Skin epidermis (tissue), 12 donors: ENCODE data around the gene ABCA5.

Source experiments
- H3K27ac ChIP-seq, 21 experiments: fragments of 200-600 bp; sonication (generic) in 11 of 21; one replicate each; pipeline ENCODE4 v1.5.0; 2020; ENCODE audit warnings: mild to moderate bottlenecking in 3 of 21, inconsistent platforms in 2 of 21, moderate library complexity in 2 of 21
- H3K4me3 ChIP-seq, 7 experiments: fragments of 200-600 bp; sonication (generic) in 2 of 7; one replicate each; pipeline ENCODE4 v1.5.0; 2020; ENCODE audit warnings: inconsistent platforms in 2 of 7, mild to moderate bottlenecking in 2 of 7, moderate library complexity in 1 of 7

Gene ABCA5

GRCh38 chr17:69327060-69327831, at the start of gene ABCA5:
Gene ABCA5 (minus strand): TSS chr17:69327133. CDS start chr17:69314415, 12,718 bp downstream.
- H3K27ac ChIP-seq = peak within 1 kb of the TSS; percentile 76 to 96 (median 89)
- peak within 1 kb of the TSS; percentile 58 to 98 (median 81) for H3K4me3 ChIP-seq

- H3K27ac ChIP-seq = no peak overlapping the region
These were observed 48.3 kb upstream of the ABCA5 start for GRCh38 chr17:69375229-69375628.

GRCh38 chr17:69373069-69373468, 46.1 kb upstream of the ABCA5 start:
- no peak overlapping the region for H3K4me3 ChIP-seq
- no peak overlapping the region for H3K27ac ChIP-seq

More at GRCh38 chr17:69375229-69375628, 48.3 kb upstream of the ABCA5 start:
- no peak overlapping the region for H3K4me3 ChIP-seq

- H3K27ac ChIP-seq = no peak overlapping the region
- H3K4me3 ChIP-seq = no peak overlapping the region
These were observed 40.4 kb upstream of the ABCA5 start for GRCh38 chr17:69367298-69367697.

- Histone ChIP-seq H3K4me3 (no peak overlapping the region), H3K27ac (no peak overlapping the region)
These were observed 36.7 kb upstream of the ABCA5 start for GRCh38 chr17:69363488-69364210.

GRCh38 chr17:69361156-69361555, 34.2 kb upstream of the ABCA5 start:
- Histone ChIP-seq H3K27ac (no peak overlapping the region), H3K4me3 (no peak overlapping the region)

GRCh38 chr17:69358688-69359596, 32.0 kb upstream of the ABCA5 start:
- Histone ChIP-seq H3K27ac (no peak overlapping the region), H3K4me3 (no peak overlapping the region)

- Histone ChIP-seq H3K27ac (no peak overlapping the region), H3K4me3 (no peak overlapping the region)
These were observed 30.8 kb upstream of the ABCA5 start for GRCh38 chr17:69357701-69358100.

- no peak overlapping the region for H3K27ac ChIP-seq
- no peak overlapping the region for H3K4me3 ChIP-seq
These were observed 29.7 kb upstream of the ABCA5 start for GRCh38 chr17:69356625-69357024.

- Histone ChIP-seq H3K4me3 (no peak overlapping the region), H3K27ac (no peak overlapping the region)
These were observed 24.0 kb upstream of the ABCA5 start for GRCh38 chr17:69350911-69351310.

- no peak overlapping the region for H3K27ac ChIP-seq
- H3K4me3 ChIP-seq = no peak overlapping the region
These were observed 21.5 kb upstream of the ABCA5 start for GRCh38 chr17:69348429-69348828.

GRCh38 chr17:69346766-69347165, 19.8 kb upstream of the ABCA5 start:
- H3K27ac ChIP-seq = no peak overlapping the region
- H3K4me3 ChIP-seq = no peak overlapping the region

- no peak overlapping the region for H3K27ac ChIP-seq
- no peak overlapping the region for H3K4me3 ChIP-seq
These were observed 18.0 kb upstream of the ABCA5 start for GRCh38 chr17:69344939-69345338.

GRCh38 chr17:69342896-69343644, 16.1 kb upstream of the ABCA5 start:
- Histone ChIP-seq H3K4me3 (no peak overlapping the region), H3K27ac (no peak overlapping the region)

- no peak overlapping the region for H3K4me3 ChIP-seq
- H3K27ac ChIP-seq = no peak overlapping the region
These were observed 13.0 kb upstream of the ABCA5 start for GRCh38 chr17:69339937-69340336.

- Histone ChIP-seq H3K27ac (no peak overlapping the region), H3K4me3 (no peak overlapping the region)
These were observed 10.1 kb upstream of the ABCA5 start for GRCh38 chr17:69336996-69337395.

GRCh38 chr17:69336580-69336979, 9.6 kb upstream of the ABCA5 start:
- Histone ChIP-seq H3K4me3 (no peak overlapping the region), H3K27ac (no peak overlapping the region)

- Histone ChIP-seq H3K27ac (no peak overlapping the region), H3K4me3 (no peak overlapping the region)
These were observed 8.1 kb upstream of the ABCA5 start for GRCh38 chr17:69335058-69335457.

- H3K27ac ChIP-seq = no peak overlapping the region
These were observed 6.6 kb upstream of the ABCA5 start for GRCh38 chr17:69333561-69333960.

GRCh38 chr17:69331756-69332155, 4.8 kb upstream of the ABCA5 start:
- H3K4me3 ChIP-seq = no peak overlapping the region

More at GRCh38 chr17:69333561-69333960, 6.6 kb upstream of the ABCA5 start:
- no peak overlapping the region for H3K4me3 ChIP-seq

More at GRCh38 chr17:69331756-69332155, 4.8 kb upstream of the ABCA5 start:
- no peak overlapping the region for H3K27ac ChIP-seq
